Tibial artery (tissue), 4 donors: ENCODE data around the gene LCAT.

ENCODE experiments used
- DNase-seq, 2 donors: peaks; one replicate each; pipeline ENCODE4 v3.0.0-alpha.2; 2019
- H3K27ac ChIP-seq, 2 donors: fragments of 200-600 bp; sonication (generic) in 1 of 2; 1 replicate in 1 of 2; 2 replicates in 1 of 2; pipeline ENCODE4 v1.5.1; 2018 to 2019; ENCODE audit warnings: mild to moderate bottlenecking in 1 of 2
- H3K27me3 ChIP-seq, 2 donors: fragments of 200-600 bp; sonication (generic) in 1 of 2; one replicate each; pipeline versions ENCODE4 v1.5.1 to v1.6.0; 2016 to 2019
- H3K36me3 ChIP-seq, 3 donors: fragments of 200-600 bp; sonication (generic) in 2 of 3; one replicate each; pipeline ENCODE4 v1.5.1; 2016 to 2019; ENCODE audit warnings: mild to moderate bottlenecking in 2 of 3
- H3K4me1 ChIP-seq, 4 donors: fragments of 200-600 bp; sonication (generic) in 2 of 4; 1 replicate in 3 of 4; 2 replicates in 1 of 4; pipeline ENCODE4 v1.5.1; 2016 to 2019
- H3K4me3 ChIP-seq, 2 donors: fragments of 200-600 bp; sonication (generic) in 1 of 2; 1 replicate in 1 of 2; 2 replicates in 1 of 2; pipeline ENCODE4 v1.5.1; 2018 to 2019; ENCODE audit warnings: mild to moderate bottlenecking in 2 of 2
- H3K9me3 ChIP-seq, 3 donors: fragments of 200-600 bp; sonication (generic) in 1 of 3; one replicate each; pipeline ENCODE4 v1.5.1; 2016 to 2019
- intact Hi-C: fragments of 100-400 bp; cut with DNase I; formaldehyde crosslinking; loops from one replicate; pipeline ENCODE4 v1.15.0; 2023; ENCODE audit warnings: low total_unique reads
- TF ChIP-seq, protein P1 (sequence below), 2 experiments: fragments of 200-600 bp in 1 of 2; fragments of 450-650 bp in 1 of 2; IDR thresholded peaks; one replicate each; pipeline ENCODE4 v1.5.1; 2017 to 2019; ENCODE audit warnings: antibody characterized with exemption in 2 of 2, mild to moderate bottlenecking in 1 of 2, moderate library complexity in 1 of 2

LCAT gene

DNA sequence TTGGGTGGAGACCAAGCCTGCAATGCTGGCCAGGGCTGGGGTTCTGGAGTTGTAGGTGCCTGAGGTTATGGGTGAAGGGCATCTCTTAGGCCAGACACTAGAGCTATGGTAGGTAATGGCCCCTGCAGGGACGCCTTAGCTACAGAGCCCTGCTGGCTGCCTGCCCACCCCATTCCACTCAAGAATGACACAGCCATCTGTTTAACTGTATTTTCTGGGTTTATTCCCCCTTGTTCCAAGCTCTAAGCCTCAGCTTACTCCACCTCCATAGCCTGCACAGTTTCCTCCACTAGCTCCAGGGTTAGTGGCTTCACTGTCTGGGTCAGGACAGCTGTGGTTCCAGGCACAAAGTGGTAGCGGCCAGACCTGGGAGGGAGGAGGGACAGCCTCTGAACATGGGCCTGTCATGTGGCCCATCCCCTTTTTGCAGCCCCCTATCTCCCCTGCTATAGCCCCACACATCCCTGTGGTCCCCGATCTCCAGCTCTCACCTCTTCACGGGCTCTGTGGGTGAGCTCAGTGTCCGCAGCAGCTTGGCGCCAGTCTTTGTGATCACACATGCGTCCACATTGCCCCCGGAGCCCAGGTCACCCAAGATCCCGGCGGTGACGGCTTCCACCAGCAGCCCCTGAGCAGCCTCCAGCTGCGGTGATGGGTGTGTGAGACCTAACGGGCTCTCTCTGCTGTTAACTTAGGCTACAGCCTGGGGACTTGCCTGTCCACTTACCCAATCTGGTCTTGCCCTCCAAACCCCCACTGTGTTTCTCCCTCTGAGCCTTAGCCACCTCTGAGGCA lies 9.4 kb downstream of the LCAT start:
- Histone ChIP-seq H3K36me3 (peaks cover under 1 to 45% (median 17%) of the 10 kb centered on the region in 3 donors), H3K4me3 (peak overlapping the region; percentile 84 to 94), H3K4me1 (peaks cover 0 to 21% (median 19%) of the 10 kb centered on the region in 4 donors), H3K27me3 (no peaks in the 10 kb centered on the region), H3K9me3 (no peaks in the 10 kb centered on the region), H3K27ac (peak overlapping the region; percentile 76 to 88)
- TF ChIP-seq, protein P1, sequence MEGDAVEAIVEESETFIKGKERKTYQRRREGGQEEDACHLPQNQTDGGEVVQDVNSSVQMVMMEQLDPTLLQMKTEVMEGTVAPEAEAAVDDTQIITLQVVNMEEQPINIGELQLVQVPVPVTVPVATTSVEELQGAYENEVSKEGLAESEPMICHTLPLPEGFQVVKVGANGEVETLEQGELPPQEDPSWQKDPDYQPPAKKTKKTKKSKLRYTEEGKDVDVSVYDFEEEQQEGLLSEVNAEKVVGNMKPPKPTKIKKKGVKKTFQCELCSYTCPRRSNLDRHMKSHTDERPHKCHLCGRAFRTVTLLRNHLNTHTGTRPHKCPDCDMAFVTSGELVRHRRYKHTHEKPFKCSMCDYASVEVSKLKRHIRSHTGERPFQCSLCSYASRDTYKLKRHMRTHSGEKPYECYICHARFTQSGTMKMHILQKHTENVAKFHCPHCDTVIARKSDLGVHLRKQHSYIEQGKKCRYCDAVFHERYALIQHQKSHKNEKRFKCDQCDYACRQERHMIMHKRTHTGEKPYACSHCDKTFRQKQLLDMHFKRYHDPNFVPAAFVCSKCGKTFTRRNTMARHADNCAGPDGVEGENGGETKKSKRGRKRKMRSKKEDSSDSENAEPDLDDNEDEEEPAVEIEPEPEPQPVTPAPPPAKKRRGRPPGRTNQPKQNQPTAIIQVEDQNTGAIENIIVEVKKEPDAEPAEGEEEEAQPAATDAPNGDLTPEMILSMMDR (IDR thresholded peaks at IDR 0.05) = no peak
- DNase-seq = no peak
- intact Hi-C loops = no loop called here

DNA sequence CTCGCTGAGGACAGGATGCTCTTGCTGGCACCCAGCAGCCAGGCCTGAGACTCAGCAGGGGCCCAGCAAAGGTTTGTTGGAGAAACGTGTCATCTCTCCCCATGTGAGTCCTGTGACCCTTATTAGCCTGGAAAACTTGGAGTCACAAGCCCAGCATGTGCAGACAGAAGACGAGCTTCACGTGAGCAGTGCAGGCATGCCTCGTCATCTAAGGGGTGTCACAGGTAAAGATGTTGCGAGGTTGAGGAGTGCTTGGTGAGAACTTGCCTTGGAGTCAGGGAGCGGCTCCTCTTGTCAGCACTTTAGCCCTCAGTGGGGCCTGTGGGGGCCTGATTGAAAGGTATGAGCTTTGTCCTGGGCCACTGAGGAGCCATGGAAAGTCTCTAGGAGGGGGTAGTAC lies 10.1 kb downstream of the LCAT start:
- Histone ChIP-seq H3K4me1 (peaks cover 0 to 21% (median 19%) of the 10 kb centered on the region in 4 donors), H3K36me3 (peaks cover 0 to 49% (median 20%) of the 10 kb centered on the region in 3 donors), H3K27ac (no peak overlapping the region), H3K4me3 (no peak overlapping the region), H3K9me3 (no peaks in the 10 kb centered on the region), H3K27me3 (no peaks in the 10 kb centered on the region)
- TF ChIP-seq, protein P1 (IDR thresholded peaks at IDR 0.05) = no peak
- intact Hi-C loops = no loop called here
- no peak for DNase-seq

DNA sequence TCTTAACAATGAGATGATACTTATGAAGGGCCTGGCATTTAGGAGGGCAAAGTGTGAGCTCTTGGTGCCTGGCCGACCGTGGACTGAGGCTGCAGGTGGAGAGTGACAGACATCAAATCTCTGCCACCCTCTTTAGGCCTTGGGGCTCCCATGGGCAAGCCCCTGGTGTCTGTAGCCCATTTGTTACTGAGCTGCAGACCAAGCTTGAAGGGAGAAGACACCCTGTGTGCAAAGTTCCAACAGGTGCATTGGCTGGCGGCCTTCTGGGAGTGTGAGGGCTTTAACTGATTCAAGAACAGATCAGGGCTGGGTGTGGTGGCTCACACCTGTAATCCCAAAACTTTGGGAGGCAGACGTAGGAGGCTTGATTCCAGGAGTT lies 11.5 kb downstream of the LCAT start:
- H3K4me1 ChIP-seq = peaks cover 0 to 24% (median 17%) of the 10 kb centered on the region in 4 donors
- intact Hi-C loops = no loop called here
- no peaks in the 10 kb centered on the region for H3K9me3 ChIP-seq
- H3K36me3 ChIP-seq = peaks cover 6 to 57% (median 31%) of the 10 kb centered on the region in 3 donors
- no peak overlapping the region for H3K4me3 ChIP-seq
- no peak overlapping the region for H3K27ac ChIP-seq
- DNase-seq = no peak
- TF ChIP-seq, protein P1 (IDR thresholded peaks at IDR 0.05) = no peak
- H3K27me3 ChIP-seq = no peaks in the 10 kb centered on the region

DNA sequence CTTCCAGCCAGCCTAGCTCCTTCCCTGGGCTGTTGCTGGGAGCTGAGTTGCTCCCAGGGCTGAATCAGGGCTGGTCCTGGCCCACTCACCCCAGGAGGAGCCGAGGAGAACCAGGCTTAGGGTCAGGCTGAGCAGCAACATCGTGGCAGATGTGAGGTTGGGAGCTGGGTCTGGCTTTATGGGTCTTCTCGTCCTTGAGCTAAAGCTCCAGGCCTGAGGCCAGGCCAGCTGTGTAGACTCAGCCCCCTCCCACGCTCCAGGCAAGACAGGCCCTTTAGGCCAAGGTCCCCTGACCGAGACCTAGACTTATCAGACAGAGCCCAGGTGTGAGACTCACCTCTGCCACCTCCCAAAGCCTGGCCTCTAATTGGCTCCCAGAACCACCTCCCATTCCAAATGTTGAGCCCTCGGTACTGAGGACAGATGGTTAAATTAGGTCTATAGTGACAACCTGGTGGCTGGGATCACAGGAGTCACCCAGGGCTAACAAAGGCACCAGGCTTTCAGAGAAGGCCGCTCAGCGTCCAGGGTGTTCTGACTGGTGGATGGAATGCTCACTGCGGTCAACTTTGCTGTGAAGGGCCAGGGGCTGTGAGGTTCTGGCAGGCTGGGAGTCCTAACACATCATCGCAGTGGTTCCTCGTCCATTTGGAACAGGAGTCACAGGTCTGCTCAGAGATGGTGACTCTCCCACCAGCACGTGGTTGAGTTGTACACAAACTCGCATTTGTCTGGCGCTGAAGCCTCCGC lies 12.0 kb downstream of the LCAT start, which contains the start of gene CTRL:
Gene CTRL, minus strand, starts transcription at position 151 of the 750 bp plus-strand sequence. Its CDS starts 10 bp downstream, at position 141.
- Histone ChIP-seq H3K4me3 (no peak within 1 kb of the TSS), H3K27ac (no peak within 1 kb of the TSS), H3K9me3 (no peaks in the 10 kb centered on the region), H3K36me3 (peaks cover 6 to 63% (median 35%) of the 10 kb centered on the region in 3 donors), H3K4me1 (peaks cover 0 to 23% (median 15%) of the 10 kb centered on the region in 4 donors), H3K27me3 (no peaks in the 10 kb centered on the region)
- TF ChIP-seq, protein P1 (IDR thresholded peaks at IDR 0.05) = no peak
- intact Hi-C loops = no loop called here
- no peak for DNase-seq

DNA sequence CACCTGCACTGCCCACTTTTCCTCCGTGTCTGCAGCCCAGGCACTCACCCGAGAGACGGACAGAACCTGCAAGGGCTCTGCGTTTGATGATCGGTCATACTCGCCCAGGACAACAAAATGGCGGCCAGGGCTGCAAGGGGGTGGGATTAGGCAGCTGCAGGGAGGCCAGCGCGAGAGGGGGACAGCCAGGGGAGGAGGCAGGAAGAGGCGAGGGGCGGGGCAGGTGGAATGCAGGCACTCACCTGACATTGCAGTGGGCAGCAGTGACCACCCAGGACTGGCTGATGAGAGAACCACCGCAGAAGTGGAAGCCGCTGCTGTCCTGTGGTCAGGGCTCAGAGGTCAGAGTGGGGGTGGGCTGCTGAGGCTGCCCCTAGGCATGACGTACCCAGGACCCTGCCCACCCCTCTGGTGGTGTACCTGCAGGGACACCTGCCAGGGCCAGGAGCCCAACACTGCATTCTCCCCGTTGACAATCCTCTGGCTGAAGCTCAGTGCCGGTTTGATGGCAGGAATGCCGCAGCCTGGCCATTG lies 13.2 kb downstream of the LCAT start:
- H3K4me1 ChIP-seq = peaks cover 0 to 32% (median 25%) of the 10 kb centered on the region in 4 donors
- intact Hi-C loops = no loop called here
- no peak overlapping the region for H3K27ac ChIP-seq

More for the DNA sequence above, 13.2 kb downstream of the LCAT start:
- TF ChIP-seq, protein P1 (IDR thresholded peaks at IDR 0.05) = no peak
- Histone ChIP-seq H3K9me3 (no peaks in the 10 kb centered on the region), H3K4me3 (no peak overlapping the region), H3K36me3 (peaks cover 6 to 64% (median 35%) of the 10 kb centered on the region in 3 donors), H3K27me3 (no peaks in the 10 kb centered on the region)
- no peak for DNase-seq
